Measurements from ENCODE around the gene NUP133. TPM values are rescaled to one million over a fixed set of nuclear protein-coding genes. Genes with fewer than 3 reads are reported as not detected.

The NUP133 gene
- total and polyA plus RNA-seq, 10 donors, result 15.3 to 42.8 (median 34.7) TPM

GRCh38 chr1:229448354-229448753, 59.8 kb downstream of the NUP133 start:
- Histone ChIP-seq H3K4me1 (no peaks in the 10 kb centered on the region), H3K9me3 (no peaks in the 10 kb centered on the region), H3K36me3 (peaks cover 0 to 98% (median 71%) of the 10 kb centered on the region in 6 donors), H3K4me3 (no peak overlapping the region), H3K27me3 (replicated peaks in 1 of 7) (no peaks in the 10 kb centered on the region), H3K27ac (no peak overlapping the region)
- 94 to 97% (median 95%) methylated on average over 7 of the region's 7 CpGs for WGBS, 5 donors
- intact Hi-C loops (cut with DNase I; ENCODE audit: low total_unique reads), result no loop called here
- TF ChIP-seq POLR2A (IDR thresholded peaks at IDR 0.05), result no peak
- TF ChIP-seq POLR2AphosphoS5 (IDR thresholded peaks at IDR 0.05), result no peak
- TF ChIP-seq CTCF (IDR thresholded peaks at IDR 0.05 in 8 of 11, conservative IDR thresholded peaks at IDR 0.05 in 3 of 11), result no peak
- no peak for DNase-seq

GRCh38 chr1:229447809-229448252, 60.3 kb downstream of the NUP133 start:
- H3K9me3 ChIP-seq, result no peaks in the 10 kb centered on the region
- H3K36me3 ChIP-seq, result peaks cover 0 to 100% (median 74%) of the 10 kb centered on the region in 6 donors
- intact Hi-C loops (cut with DNase I; ENCODE audit: low total_unique reads), result no loop called here
- 82 to 94% (median 87%) methylated on average over 11 of the region's 11 CpGs for WGBS, 5 donors
- H3K27ac ChIP-seq, result no peak overlapping the region
- no peaks in the 10 kb centered on the region for H3K4me1 ChIP-seq
- no peak overlapping the region for H3K4me3 ChIP-seq
- H3K27me3 ChIP-seq (replicated peaks in 1 of 7), result no peaks in the 10 kb centered on the region
- TF ChIP-seq POLR2A (IDR thresholded peaks at IDR 0.05) (no peak), CTCF (IDR thresholded peaks at IDR 0.05 in 8 of 11, conservative IDR thresholded peaks at IDR 0.05 in 3 of 11) (no peak)
- DNase-seq, result no peak

- Histone ChIP-seq H3K4me1 (no peaks in the 10 kb centered on the region), H3K4me3 (no peak overlapping the region), H3K36me3 (peaks cover 0 to 100% (median 71%) of the 10 kb centered on the region in 6 donors), H3K9me3 (no peaks in the 10 kb centered on the region), H3K27ac (no peak overlapping the region), H3K27me3 (replicated peaks in 1 of 7) (no peaks in the 10 kb centered on the region)
- TF ChIP-seq POLR2A (IDR thresholded peaks at IDR 0.05) (no peak), POLR2AphosphoS5 (IDR thresholded peaks at IDR 0.05) (no peak), CTCF (IDR thresholded peaks at IDR 0.05 in 8 of 11, conservative IDR thresholded peaks at IDR 0.05 in 3 of 11) (no peak)
- DNase-seq, result no peak
- 91 to 97% (median 94%) methylated on average over 4 of the region's 4 CpGs for WGBS, 5 donors
- intact Hi-C loops (cut with DNase I; ENCODE audit: low total_unique reads), result no loop called here
Observed at GRCh38 chr1:229445828-229446227, 62.3 kb downstream of the NUP133 start.

- no peak overlapping the region for H3K27ac ChIP-seq
- H3K36me3 ChIP-seq, result peaks cover 2 to 76% (median 43%) of the 10 kb centered on the region in 6 donors
- intact Hi-C loops (cut with DNase I; ENCODE audit: low total_unique reads), result no loop called here
- H3K4me3 ChIP-seq, result no peak overlapping the region
- TF ChIP-seq POLR2AphosphoS5 (IDR thresholded peaks at IDR 0.05) (no peak), POLR2A (IDR thresholded peaks at IDR 0.05) (no peak), CTCF (IDR thresholded peaks at IDR 0.05 in 8 of 11, conservative IDR thresholded peaks at IDR 0.05 in 3 of 11) (no peak)
- no peaks in the 10 kb centered on the region for H3K4me1 ChIP-seq
- WGBS, 5 donors, result 64 to 77% (median 68%) methylated on average over 5 of the region's 5 CpGs
- H3K9me3 ChIP-seq, result no peaks in the 10 kb centered on the region
- H3K27me3 ChIP-seq (replicated peaks in 1 of 7), result peaks cover 0 to 6% (median 0%) of the 10 kb centered on the region in 7 donors
- DNase-seq, result no peak
Observed at GRCh38 chr1:229440851-229441537, 67.1 kb downstream of the NUP133 start.
